Measurements from ENCODE around the gene LRP5.

Gene LRP5

GRCh38 chr11:68312117-68312779 is at the start of gene LRP5:
Gene LRP5 (plus strand): TSS chr11:68312591. CDS start chr11:68312715, 124 bp downstream.
- DNase-seq, result no peak

GRCh38 chr11:68263444-68264035 is 48.9 kb upstream of the LRP5 start:
- no peak for DNase-seq

GRCh38 chr11:68264244-68264643 is 48.1 kb upstream of the LRP5 start:
- DNase-seq, result no peak

- no peak for DNase-seq
These were observed 47.5 kb upstream of the LRP5 start for GRCh38 chr11:68264741-68265540.

GRCh38 chr11:68266121-68266891 is 46.1 kb upstream of the LRP5 start:
- no peak for DNase-seq

GRCh38 chr11:68266936-68267880 is 45.2 kb upstream of the LRP5 start:
- no peak for DNase-seq

- no peak for DNase-seq
These were observed 44.5 kb upstream of the LRP5 start for GRCh38 chr11:68267881-68268240.

GRCh38 chr11:68269414-68270081 is 42.8 kb upstream of the LRP5 start:
- DNase-seq, result no peak

GRCh38 chr11:68270196-68271022 is 42.0 kb upstream of the LRP5 start:
- no peak for DNase-seq

GRCh38 chr11:68271023-68271780 is 41.2 kb upstream of the LRP5 start:
- peak; percentile 77 for DNase-seq

- peak; percentile 98 for DNase-seq
These were observed 40.4 kb upstream of the LRP5 start, which contains the start of gene C11orf24 for GRCh38 chr11:68271781-68272608. Gene C11orf24 (minus strand): TSS chr11:68271973. CDS start chr11:68263767, 8,206 bp downstream.

GRCh38 chr11:68273026-68273738 is 39.2 kb upstream of the LRP5 start:
- DNase-seq, result no peak

GRCh38 chr11:68274306-68274705 is 38.1 kb upstream of the LRP5 start:
- DNase-seq, result no peak

- DNase-seq, result no peak
These were observed 36.5 kb upstream of the LRP5 start for GRCh38 chr11:68275721-68276507.

GRCh38 chr11:68276861-68277260 is 35.5 kb upstream of the LRP5 start:
- no peak for DNase-seq

GRCh38 chr11:68279676-68280075 is 32.7 kb upstream of the LRP5 start:
- no peak for DNase-seq

Data from activated CD8-positive, alpha-beta memory T cell treated with anti-CD3 and anti-CD28 coated beads, Interleukin-2, amount 50 U/mL, for 48 hours (primary cell).